ENCODE measurements around the gene LDLRAD1. TPM values are rescaled to one million over a fixed set of nuclear protein-coding genes. Genes with fewer than 3 reads are reported as not detected.
A peak's percentile ranks its signal among the peaks of the same experiment; 100 is the strongest.

Gene LDLRAD1
- total RNA-seq, 1 donor = not detected

- TF ChIP-seq CTCF (IDR thresholded peaks at IDR 0.05; ENCODE audit: extremely low read depth, low read depth, low read length) = no peak
- Histone ChIP-seq H4K20me1 (ENCODE audit: insufficient read depth, low read length) (peaks cover 38% of the 10 kb centered on the region), H2AFZ (ENCODE audit: low read length) (no peak overlapping the region), H3K36me3 (ENCODE audit: insufficient read depth, low read length) (peaks cover under 1% of the 10 kb centered on the region), H3K4me3 (ENCODE audit: insufficient read depth, low read length) (peak overlapping the region; percentile 15), H3K79me2 (ENCODE audit: insufficient read depth, low read length) (peaks cover 78% of the 10 kb centered on the region), H3K4me1 (ENCODE audit: insufficient read depth, low read length) (peaks cover 33% of the 10 kb centered on the region), H3K27ac (ENCODE audit: low read depth, low read length) (peak overlapping the region; percentile 54), H3K27me3 (ENCODE audit: insufficient read depth, low read length) (no peaks in the 10 kb centered on the region), H3K9me3 (ENCODE audit: low read depth, low read length) (no peaks in the 10 kb centered on the region), H3K4me2 (ENCODE audit: insufficient read depth, low read length) (peak overlapping the region; percentile 73)
- no peak for DNase-seq (ENCODE audit: insufficient read length, low spot score, missing footprints)
Measured at GRCh38 chr1:54047384-54048305, 29.7 kb upstream of the LDLRAD1 start.

GRCh38 chr1:54046671-54047383 lies 28.8 kb upstream of the LDLRAD1 start:
- Histone ChIP-seq H3K27ac (ENCODE audit: low read depth, low read length) (peak overlapping the region; percentile 54), H3K4me3 (ENCODE audit: insufficient read depth, low read length) (peak overlapping the region; percentile 15), H2AFZ (ENCODE audit: low read length) (no peak overlapping the region), H3K36me3 (ENCODE audit: insufficient read depth, low read length) (peaks cover 8% of the 10 kb centered on the region), H3K27me3 (ENCODE audit: insufficient read depth, low read length) (no peaks in the 10 kb centered on the region), H3K9me3 (ENCODE audit: low read depth, low read length) (no peaks in the 10 kb centered on the region), H4K20me1 (ENCODE audit: insufficient read depth, low read length) (peaks cover 38% of the 10 kb centered on the region), H3K4me1 (ENCODE audit: insufficient read depth, low read length) (peaks cover 30% of the 10 kb centered on the region), H3K4me2 (ENCODE audit: insufficient read depth, low read length) (peak overlapping the region; percentile 73), H3K79me2 (ENCODE audit: insufficient read depth, low read length) (peaks cover 70% of the 10 kb centered on the region)
- no peak for TF ChIP-seq CTCF (IDR thresholded peaks at IDR 0.05; ENCODE audit: extremely low read depth, low read depth, low read length)
- DNase-seq (ENCODE audit: insufficient read length, low spot score, missing footprints) = no peak

GRCh38 chr1:54045496-54045895 lies 27.5 kb upstream of the LDLRAD1 start:
- Histone ChIP-seq H3K4me3 (ENCODE audit: insufficient read depth, low read length) (no peak overlapping the region), H3K27me3 (ENCODE audit: insufficient read depth, low read length) (no peaks in the 10 kb centered on the region), H2AFZ (ENCODE audit: low read length) (no peak overlapping the region), H3K9me3 (ENCODE audit: low read depth, low read length) (no peaks in the 10 kb centered on the region), H3K27ac (ENCODE audit: low read depth, low read length) (no peak overlapping the region), H4K20me1 (ENCODE audit: insufficient read depth, low read length) (peaks cover 33% of the 10 kb centered on the region), H3K4me2 (ENCODE audit: insufficient read depth, low read length) (no peak overlapping the region), H3K79me2 (ENCODE audit: insufficient read depth, low read length) (peaks cover 57% of the 10 kb centered on the region), H3K36me3 (ENCODE audit: insufficient read depth, low read length) (peaks cover 20% of the 10 kb centered on the region), H3K4me1 (ENCODE audit: insufficient read depth, low read length) (peaks cover 20% of the 10 kb centered on the region)
- no peak for DNase-seq (ENCODE audit: insufficient read length, low spot score, missing footprints)
- TF ChIP-seq CTCF (IDR thresholded peaks at IDR 0.05; ENCODE audit: extremely low read depth, low read depth, low read length) = no peak

GRCh38 chr1:54041806-54042205 lies 23.8 kb upstream of the LDLRAD1 start:
- Histone ChIP-seq H3K4me3 (ENCODE audit: insufficient read depth, low read length) (no peak overlapping the region), H3K4me1 (ENCODE audit: insufficient read depth, low read length) (peaks cover 7% of the 10 kb centered on the region), H3K79me2 (ENCODE audit: insufficient read depth, low read length) (peaks cover 20% of the 10 kb centered on the region), H3K27ac (ENCODE audit: low read depth, low read length) (no peak overlapping the region), H3K9me3 (ENCODE audit: low read depth, low read length) (no peaks in the 10 kb centered on the region), H3K4me2 (ENCODE audit: insufficient read depth, low read length) (no peak overlapping the region), H3K36me3 (ENCODE audit: insufficient read depth, low read length) (peaks cover 48% of the 10 kb centered on the region), H2AFZ (ENCODE audit: low read length) (no peak overlapping the region), H4K20me1 (ENCODE audit: insufficient read depth, low read length) (peaks cover 11% of the 10 kb centered on the region), H3K27me3 (ENCODE audit: insufficient read depth, low read length) (no peaks in the 10 kb centered on the region)
- DNase-seq (ENCODE audit: insufficient read length, low spot score, missing footprints) = no peak
- no peak for TF ChIP-seq CTCF (IDR thresholded peaks at IDR 0.05; ENCODE audit: extremely low read depth, low read depth, low read length)

All from osteoblast (primary cell).